ENCODE results near the gene R3HDM4.
A peak's percentile ranks its signal among the peaks of the same experiment; 100 is the strongest.

R3HDM4 gene

DNA sequence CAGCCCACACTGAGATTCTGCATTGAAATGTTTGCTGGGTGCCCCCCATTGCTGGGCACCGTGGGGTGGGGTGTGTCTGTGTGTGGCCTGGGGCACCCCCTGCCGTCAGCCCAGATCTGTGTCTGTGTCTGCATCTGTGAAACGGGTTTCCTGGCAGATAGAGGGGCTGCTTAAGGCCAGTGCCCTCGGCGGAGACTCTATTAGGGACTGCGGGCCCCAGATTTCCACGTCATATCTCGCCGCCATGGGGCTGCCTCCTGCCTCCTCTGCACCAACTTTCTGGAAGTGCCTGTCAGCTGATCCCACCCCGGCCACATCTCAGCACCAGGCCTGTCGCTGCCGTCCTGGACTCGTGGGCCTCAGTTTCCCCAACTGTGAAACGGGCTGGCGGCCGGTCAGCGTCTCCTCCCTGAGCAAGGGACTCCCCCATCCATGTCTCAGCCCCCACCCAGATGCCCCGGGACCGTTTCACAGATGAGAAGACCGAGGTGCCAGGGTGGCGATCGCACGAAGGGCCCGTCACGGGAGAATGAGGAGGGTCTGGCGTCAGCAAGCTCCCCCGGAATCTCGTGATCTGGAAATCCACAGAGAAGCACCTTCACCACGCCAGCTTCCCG is 34.2 kb upstream of the R3HDM4 start:
- DNase-seq, result no peak

DNA sequence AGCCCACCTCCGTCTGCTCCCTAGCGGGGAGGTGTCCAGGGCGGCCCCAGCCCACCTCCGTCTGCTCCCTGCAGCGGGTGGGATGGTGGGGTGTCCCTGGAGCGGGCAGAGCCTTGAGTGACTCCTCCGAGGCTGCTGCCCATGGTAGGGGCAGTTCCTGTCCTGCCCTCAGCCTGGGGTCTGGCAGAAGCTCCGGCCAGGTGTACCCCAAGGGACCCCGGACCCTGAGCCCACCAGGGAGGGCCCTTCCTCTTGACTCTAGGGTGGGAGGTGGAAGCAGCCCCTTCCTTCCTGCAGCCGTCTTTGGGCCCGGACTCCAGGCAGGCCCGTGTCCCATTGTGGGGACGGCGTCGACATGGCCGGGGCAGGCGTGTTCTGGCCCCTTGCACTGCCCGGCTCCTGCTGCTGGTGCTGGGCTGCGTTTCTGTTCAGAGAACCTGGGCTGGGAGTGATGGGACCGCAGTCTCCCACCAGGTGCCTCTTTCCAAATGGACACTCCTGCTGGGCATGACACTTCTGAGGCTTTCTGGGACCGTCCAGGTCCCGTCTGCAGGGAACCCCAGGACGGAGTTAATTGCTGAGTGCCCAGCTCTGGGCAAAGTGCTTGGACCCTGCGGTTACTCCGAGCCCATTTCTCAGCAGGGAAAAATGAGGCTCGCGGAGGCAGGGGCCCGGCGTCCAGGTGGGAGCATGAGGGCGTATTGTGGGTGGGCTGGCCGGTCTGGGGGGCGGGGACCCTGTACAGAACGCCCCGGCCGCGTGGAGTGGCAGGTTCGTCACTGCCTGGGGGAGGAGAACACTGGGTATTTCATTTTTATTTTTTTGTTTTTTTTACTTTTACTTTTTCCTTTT is 32.6 kb upstream of the R3HDM4 start:
- no peak for DNase-seq

DNA sequence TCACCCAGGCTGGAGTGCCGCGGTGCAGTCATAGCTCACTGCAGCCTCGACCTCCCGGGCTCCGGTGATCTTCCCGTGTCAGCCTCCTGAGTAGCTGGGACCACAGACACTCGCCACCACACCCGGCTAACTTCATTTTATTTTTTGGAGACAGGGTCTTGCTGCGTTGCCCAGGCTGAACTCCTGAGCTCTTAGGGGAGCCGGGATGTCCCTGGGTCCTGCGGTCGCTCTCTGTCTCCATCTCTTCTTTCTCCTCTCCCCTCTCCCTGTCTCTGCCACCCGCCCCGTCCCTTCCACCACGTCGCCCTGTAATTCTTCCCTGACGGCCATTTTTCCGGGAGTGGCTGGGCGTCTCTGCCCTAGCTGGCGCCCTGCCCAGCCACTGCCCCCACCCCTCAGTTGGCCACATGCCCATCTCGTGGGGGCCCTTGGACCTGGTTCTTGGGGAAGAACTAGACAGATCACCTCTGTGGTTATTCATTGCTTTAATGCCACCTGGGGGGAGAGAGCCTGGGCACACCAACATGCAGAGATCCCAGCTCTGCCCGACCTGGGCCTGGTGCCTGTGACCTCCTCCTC is 31.7 kb upstream of the R3HDM4 start:
- DNase-seq, result peak; percentile 92

DNA sequence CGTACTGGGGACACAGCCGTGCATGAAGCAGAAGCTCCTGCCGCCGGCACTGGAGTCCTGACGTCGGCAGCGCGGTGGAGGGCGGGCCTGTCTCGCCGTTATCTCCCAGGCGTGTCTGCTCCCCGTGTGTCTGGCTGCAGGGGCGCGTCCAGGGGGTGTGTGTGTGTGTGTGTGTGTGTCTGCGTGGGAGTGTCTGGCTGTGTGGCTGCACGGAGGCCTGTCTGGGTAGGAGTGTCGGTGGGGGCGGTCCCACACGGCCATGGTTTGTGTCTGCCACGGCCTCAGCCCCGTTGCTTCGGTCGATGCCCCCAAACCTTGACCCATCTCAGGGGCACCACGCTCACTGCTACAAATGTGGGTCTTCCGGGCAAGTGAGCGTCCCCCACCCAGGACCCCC is 31.1 kb upstream of the R3HDM4 start:
- DNase-seq, result no peak

DNA sequence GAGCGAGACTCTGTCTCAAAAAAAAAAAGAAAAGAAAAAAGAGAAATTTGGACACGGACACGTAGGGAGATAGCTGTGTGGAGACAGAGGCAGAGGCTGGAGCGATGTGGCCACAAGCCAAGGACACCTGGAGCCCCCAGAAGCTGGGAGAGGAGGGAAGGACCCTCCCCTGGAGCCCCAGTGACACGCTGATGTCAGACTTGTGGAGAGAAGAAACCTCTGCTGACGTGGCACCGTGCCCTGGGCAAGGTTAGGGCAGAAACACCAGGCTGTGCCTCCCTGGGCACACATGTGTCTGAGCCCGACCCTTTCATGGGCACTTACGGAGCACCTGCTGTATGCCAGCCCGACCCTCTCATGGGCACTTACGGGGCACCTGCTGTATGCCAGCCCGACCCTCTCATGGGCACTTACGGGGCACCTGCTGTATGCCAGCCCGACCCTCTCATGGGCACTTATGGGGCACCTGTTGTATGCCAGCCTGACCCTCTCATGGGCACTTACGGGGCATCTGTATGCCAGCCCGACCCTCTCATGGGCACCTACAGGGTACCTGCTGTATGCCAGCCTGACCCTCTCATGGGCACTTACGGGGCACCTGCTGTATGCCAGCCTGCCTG is 30.6 kb upstream of the R3HDM4 start:
- DNase-seq, result no peak

DNA sequence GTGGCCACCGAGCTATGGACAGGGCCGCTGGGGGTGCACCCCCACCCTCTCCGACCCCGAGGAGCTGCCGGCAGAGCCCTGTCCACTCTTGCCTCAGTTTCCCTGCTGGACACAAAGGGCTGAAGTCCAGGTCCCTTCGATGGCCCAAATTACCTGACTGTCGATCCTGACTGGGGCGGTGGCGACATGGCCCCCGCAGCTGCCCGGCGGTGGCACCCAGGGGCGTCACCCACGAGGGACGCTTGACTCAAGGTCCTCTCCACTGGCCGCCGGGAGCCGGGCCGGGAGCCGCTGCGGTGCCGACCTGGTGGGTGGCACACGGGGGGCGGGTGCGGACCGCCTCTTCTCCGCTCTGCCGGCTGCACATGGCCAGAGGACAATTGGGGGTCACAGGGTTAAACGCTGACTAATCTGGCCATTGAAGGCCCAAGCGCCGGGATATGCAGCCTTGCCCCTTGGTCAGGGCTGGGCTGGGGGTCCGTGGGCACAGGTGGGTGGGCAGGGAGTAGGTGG is 29.2 kb upstream of the R3HDM4 start:
- DNase-seq, result no peak

DNA sequence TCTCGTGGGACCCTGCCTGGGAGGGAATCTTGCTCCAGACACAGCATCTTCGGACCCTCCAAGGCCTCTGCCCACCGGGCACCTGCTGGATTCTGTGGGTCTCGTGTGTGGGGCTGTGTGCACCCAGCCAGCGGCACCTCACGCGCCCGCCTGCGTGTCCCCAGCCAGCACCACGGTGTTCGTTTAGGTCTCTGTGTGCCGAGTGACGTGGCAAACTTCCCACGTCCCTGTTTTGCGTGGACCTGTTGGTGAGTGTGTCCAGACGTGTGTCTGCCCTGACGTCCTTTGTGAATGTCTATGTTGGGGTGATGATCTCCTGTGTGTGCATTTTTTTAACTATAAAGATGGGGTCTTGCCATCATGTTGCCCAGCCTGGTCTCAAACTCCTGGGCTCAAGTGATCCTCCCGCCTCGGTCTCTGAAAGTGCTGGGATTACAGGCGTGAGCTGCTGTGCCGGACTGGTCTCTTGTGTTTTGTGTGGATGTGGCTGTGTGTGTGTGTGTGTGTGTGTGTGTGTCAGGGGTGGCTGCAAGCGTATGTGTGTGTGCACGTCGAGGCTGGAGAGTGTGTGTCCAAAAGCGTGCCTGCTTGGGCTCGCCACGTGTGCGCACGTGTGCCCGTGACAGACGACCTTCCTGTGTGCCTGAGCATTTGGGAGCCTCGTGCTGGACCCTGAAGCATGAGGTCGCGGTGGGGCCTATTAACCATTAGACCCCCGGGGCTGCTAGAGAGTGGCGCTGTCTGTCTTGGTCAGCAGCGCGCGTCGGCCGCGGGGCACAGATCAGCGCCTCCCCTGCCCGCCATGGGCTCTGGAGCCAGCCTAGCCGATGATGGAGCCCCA is 28.5 kb upstream of the R3HDM4 start:
- DNase-seq, result no peak

DNA sequence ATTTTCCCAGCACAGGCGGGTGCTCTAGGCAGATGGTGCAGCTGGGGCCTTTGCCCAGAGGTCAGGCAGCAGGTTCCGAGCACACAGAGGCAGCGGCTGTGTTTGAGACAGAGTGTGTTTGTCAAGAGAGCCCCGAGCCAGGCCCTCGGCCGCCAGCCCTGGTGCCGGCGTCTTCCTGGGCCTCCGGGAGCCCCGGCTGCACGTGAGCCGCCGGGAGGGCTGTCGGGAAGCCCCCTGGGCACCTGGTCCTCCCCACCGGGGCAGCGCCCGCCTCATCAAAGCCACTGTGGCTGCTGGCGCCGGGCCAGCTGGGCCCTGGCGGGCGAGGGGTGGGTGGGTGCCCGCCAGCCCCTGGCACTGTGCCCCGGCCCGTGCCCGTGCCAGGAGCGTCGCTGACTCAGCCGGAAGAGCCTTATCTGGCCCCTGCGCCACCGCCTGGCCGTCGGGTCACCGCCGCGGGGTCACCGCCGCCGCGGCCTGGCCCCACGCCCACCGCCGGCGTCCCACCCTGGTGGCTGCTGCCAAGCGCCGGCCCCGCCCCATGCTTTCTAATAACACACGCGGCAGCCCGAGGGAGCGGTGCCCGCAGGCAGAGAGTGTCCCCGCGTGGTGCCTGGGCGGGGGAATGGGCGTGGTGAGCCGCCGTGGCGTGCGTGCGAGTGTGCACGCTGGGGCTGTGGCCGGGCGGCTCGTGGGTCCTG is 27.7 kb upstream of the R3HDM4 start:
- peak; percentile 99 for DNase-seq

DNA sequence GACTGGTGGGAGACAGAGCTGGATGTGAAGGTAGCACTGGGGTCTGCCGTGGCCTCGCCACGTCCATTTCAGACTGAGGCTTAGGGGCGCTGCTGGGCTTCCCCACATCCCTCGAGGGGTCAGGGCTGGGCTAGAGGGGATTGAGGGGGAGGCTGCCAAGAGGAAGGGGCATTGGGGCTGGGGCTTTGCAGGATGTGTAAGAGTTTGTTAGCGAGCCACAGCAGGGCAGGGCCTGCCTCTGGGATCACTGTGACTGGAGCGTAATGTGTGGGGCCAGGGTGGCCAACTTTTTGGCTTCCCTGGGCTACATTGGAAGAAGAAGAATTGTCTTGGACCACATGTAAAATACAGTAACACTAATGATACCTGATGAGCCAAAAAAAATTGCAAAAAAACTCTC is 26.9 kb upstream of the R3HDM4 start:
- DNase-seq, result no peak

DNA sequence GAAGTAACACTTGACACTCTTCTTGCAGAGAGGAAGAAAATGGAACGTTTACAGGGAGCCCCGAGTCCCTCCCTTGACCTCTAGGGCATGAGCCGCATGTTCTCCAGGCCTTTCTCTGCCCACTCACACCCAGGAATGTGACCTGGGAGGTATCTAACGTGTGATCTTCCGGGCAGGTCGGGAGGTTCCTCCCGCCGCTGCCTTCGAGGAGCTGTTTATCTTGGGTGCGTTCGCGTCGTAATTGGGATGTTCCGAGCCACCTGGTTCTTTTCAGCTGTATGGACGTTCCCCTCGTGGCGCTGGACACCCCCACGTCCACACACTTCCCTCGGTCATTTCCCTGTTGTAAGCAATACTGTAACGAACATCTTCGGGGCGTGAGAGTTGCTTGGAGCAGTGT is 26.4 kb upstream of the R3HDM4 start:
- no peak for DNase-seq

DNA sequence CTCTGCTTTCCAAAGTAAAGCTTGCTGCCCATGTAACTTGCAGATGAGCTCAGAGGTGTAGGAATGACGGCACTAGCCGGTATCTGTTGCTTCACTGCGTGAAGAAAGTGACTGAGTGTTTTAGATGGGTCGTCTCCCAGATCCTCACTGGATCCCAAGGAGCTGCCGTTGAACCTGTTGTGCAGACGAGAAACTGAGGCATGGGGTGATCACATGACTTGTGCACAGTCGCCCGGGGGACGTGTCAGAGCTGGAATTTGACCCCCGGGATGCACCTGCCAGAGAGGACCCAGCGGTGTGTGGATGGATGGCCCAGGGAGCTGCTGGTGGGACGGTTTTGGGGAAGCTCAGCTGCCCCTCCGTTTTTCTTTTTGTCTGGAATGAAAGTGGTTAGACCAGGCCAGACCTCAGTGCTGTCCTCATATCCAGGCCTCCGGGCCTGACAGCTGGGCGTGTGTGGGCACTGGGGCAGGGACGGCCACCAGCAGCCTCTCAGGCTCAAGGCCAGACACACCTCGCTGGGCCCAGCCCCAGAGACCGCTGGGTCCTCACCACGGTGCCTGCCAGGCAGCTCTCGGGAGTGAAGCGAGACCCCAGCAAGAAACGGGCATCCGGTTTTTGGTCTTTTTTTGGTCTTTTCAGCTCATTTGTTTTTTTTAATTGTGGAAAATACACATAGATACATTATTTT is 25.4 kb upstream of the R3HDM4 start:
- no peak for DNase-seq

DNA sequence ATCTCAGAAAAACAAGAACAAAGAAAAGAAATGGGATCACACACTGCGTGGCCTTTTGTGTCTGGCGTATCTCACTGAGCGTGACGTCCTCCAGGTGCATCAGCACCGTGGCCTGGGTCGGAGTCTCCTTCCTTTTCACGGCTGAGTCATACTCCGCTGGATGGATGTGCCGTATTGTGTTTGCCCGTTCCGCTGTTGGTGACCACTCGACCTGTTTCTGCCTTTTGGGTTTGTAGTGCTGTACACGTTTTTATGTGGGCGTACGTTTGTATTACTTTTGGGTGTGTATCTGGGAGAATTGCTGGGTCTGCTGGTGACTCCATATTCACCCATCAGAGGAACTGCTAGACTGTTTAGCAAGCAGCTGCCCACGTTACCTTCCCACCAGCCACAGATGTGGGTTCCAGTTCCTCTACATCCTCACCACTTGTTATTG is 24.3 kb upstream of the R3HDM4 start:
- no peak for DNase-seq

DNA sequence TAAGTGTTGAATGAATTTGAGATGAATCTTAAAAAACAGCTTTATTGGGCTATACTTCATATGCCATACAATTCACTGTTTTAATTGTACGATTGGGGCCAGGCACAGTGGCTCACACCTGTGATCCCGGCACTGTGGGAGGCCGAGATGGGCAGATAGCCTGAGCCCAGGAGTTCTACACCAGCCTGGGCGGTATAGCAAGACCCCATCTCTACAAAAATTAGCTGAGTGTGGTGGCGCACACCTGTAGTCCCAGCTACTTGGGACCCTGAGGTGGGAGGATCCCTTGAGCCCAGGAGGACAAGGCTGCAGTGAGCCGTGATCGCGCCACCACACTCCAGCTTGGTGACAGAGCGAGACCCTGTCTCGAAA is 23.1 kb upstream of the R3HDM4 start:
- DNase-seq, result no peak

DNA sequence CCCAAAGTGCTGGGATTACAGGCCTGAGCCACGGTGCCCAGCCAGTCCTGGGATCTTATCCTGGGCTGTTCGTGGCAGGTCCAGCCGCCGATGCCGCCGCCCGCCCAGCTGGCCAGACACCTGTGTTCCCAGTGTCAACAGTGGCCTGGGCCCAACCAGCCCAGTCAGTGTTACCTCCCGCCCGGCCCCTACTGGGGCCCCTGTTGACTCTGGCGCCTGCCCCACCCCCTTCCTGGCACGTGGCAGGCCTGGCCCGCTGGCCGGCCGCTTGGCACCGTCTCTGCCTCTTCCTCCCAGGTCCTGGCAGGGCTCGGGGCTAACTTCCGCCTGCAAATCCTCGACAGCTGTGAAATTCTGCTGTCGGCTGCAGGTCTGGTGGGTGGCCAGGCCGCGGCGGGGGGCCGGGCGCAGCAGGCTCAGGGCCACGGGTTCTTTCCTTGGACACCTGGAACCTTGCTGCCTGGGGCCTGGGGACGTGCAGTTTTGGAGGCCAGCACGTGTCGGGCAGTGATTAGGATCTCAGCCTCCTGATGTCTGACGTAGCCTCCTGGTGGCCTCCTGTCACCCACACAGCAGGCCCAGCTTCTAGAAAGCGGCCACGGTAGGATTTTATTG is 22.0 kb upstream of the R3HDM4 start:
- peak; percentile 92 for DNase-seq

DNA sequence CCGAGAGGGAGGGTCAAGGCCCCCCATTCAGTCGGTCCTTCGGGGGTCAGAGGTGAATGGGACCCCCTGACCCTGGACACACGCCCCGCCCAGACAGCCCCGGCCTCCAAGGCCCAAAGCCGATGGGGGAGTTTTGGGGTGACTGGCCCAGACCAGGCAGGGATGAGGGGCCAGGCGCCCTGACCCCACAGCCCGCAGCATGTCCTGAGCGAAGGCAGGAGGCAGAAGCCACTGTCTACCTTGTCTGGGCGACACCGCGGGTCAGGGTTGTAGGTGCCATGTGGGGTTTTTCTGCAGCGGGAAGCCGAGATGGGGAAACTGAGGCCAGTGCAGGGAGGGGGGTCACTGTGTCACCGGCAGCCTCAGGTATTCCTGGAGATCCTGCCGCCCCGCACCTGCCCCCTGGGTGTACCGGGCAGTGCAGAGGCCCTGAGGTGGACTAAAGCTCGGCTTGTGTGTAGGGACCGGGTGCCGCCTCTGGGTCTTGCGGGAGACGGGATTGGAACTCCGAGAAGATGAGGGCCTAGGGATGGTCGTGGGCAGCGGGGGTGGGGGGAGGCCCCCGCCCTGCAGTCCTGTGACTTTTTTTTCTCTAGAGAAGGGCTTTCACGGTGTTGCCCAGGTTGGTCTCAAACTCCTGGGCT is 21.3 kb upstream of the R3HDM4 start:
- DNase-seq, result no peak

DNA sequence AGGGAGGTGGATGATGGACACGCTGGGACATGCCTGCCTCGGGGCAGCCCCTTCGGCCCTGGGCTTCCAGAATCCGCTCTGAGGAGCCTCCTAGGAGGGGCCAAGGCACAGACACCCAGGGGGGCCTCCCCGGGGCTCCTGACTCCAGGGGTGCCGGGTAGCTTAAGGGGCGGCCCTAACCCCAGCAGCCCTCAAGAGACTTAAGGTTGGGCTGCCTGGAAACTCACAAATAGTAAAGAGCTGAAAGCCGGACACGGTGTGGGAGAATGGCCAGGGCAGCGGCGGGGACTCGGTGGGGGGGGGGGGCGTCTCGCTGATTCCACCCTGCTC is 20.5 kb upstream of the R3HDM4 start:
- DNase-seq, result no peak

DNA sequence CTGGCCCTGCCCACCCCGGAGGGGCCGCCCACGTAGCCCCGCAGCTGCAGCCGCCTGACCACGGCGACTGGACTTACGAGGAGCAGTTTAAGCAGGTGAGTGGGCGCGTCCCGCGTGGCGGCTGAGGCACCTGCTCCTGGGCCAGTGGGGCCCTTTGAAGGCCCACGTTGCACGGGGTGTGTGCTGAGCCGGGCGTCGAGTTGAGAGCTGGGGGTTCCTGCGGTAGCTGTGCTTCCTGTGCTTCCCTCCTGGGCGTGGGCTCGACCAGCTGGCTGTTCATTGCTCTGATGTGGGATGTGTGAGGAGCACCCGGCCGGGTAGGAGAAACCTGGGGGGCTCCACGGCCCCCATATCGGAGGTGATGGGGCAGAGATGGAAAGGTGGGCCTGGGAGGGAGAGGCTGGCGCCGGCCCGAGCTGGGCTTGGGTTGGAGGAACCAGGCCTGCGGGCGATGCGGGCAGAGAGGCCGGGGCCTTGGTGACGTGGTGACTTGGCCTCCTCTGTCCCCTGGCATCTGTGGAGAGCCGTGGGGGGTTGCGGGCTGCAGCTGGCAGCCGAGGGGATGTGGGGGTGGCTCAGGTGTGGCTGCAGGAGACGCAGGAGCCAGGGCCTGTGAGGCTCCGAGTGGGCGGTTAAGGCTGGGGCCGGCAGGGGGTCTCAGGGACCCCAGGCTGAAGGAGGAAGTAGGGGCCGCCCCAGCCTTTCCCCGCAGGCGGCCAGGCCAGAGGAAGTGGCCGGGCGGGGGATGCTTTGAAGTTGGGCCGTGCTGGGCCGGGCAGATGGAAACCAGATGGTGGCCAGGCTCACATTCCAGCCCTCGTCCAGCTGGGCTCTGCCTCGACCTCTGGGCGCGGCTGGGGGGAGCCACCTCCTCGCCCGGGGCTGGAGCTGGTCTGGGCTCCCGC is 19.9 kb upstream of the R3HDM4 start:
- DNase-seq, result no peak

DNA sequence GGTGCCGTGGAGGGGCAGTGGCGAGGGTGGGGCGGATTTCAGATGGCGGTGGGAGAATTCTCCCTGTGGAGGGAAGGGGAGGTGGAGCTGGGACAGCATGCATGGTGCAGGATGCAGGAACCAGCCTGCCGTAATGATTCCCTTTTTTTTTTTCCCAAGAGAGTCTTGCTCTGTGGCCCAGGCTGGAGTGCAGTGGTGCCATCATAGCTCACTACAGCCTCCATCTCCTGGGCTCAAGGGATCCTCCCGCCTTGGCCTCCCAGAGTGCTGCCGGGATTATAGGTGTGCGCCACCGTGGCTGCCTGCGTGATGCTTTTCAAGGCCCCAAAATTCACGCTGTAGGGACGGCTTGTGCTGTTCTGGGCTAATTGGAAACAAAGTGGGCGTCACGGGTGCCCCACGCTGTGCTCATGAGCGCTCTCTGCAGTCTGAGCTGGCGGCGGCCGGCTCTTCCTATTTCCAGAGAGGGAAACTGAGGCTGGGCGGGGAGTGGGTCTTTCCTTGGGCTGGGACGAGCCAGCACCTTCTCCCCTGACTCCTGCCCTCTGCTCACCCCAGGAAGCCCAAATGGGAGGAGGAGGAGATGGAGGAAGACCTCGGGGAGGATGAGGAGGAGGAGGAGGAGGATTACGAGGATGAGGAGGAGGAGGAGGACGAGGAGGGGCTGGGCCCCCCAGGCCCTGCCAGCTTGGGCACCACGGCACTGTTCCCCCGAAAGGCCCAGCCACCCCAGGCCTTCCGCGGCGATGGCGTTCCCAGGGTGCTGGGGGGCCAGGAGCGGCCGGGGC is 19.0 kb upstream of the R3HDM4 start:
- no peak for DNase-seq

DNA sequence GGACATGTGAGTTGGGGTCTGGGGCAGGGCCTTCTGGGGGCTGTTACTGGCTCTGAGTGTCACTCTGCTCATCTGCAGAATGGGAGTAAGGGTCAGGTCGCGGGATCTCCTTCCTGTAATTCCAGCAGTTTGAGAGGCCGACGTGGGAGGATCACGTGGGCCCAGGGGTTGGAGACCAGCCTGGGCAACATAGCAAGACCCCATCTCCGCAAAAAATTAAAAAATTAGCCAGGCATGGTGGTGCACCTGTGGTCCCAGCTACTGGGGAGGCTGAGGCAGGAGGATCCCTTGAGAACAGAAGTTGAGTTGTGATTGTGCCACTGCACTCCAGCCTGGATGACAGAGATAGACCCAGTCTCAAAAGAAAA is 16.9 kb upstream of the R3HDM4 start:
- DNase-seq, result no peak
